HCT116 (cell line): ENCODE data around the gene OVAAL. TPM values are rescaled to one million over a fixed set of nuclear protein-coding genes. Genes with fewer than 3 reads are reported as not detected.

Source experiments
- ATAC-seq: fragments of 200-7000 bp; cut with Tn5 transposase; 2 replicates; pipeline ENCODE4 v1.9.1; 2020; ENCODE audit warnings: mild to moderate bottlenecking, moderate library complexity
- BruUV-seq: library from RNA; stranded (reverse); fragments of 400-500 nt; replicated peaks from 2 replicates; lab custom pipeline; 2021; lab: Mats Ljungman, UMichigan
- CTCF ChIA-PET: fragments of 300-600 bp; sonication (Branson Sonifier 250); formaldehyde crosslinking; loops from one replicate; lab custom pipeline; 2021; ENCODE audit warnings: antibody characterized with exemption; lab: Charles Lee
- POLR2A ChIA-PET: fragments of 300-600, 350-600 bp; sonication (Branson Sonifier 250); formaldehyde crosslinking; loops from one replicate; lab custom pipeline; 2021; ENCODE audit warnings: antibody characterized with exemption; lab: Charles Lee
- RAD21 ChIA-PET, 2 experiments: fragments of 300-600 bp; sonication (Branson Sonifier 250); formaldehyde crosslinking; loops; one replicate each; lab custom pipeline; 2023; ENCODE audit warnings: low total read pairs in 2 of 2; ENCODE audit not compliant: uncharacterized antibody in 2 of 2, unreplicated experiment in 2 of 2, low non-redundant PET in 1 of 2; lab: Charles Lee
- DNase-seq: peaks from one replicate; pipeline ENCODE4 v3.0.0-alpha.2; 2010; ENCODE audit warnings: low read depth, low spot score
- H2AFZ ChIP-seq: fragments of 200-600 bp; shearing (Covaris generic), sonication (generic); 2 replicates; pipeline ENCODE4 v1.6.1; 2017; ENCODE audit warnings: low read depth, mixed run types, mixed read lengths, antibody characterized with exemption, low read length; ENCODE audit not compliant: poor library complexity, severe bottlenecking
- H3K27ac ChIP-seq: 2 replicates; pipeline ENCODE4 v1.5.1; 2012; ENCODE audit warnings: low read depth, low read length
- H3K27me3 ChIP-seq: fragments of 200-600 bp; sonication (generic); 2 replicates; pipeline ENCODE4 v1.6.1; 2016; ENCODE audit warnings: mixed run types, low read length, mixed read lengths; ENCODE audit not compliant: insufficient read depth
- H3K36me3 ChIP-seq, 2 experiments: fragments of 200-500 bp in 1 of 2; fragments of 200-600 bp in 1 of 2; sonication (Bioruptor generic) in 1 of 2; sonication (generic) in 1 of 2; 2 replicates each; pipeline versions ENCODE4 v1.5.1 to v1.6.1; 2014 to 2016; ENCODE audit warnings: low read length in 2 of 2, inconsistent platforms in 1 of 2, mixed read lengths in 1 of 2, mixed run types in 1 of 2; ENCODE audit not compliant: insufficient read depth in 2 of 2, control insufficient read depth in 1 of 2
- H3K4me1 ChIP-seq, 2 experiments: fragments of 200-600 bp in 1 of 2; sonication (generic) in 1 of 2; 2 replicates each; pipeline versions ENCODE4 v1.5.1 to v1.6.1; 2012 to 2017; ENCODE audit warnings: low read length in 2 of 2, inconsistent platforms in 1 of 2, mild to moderate bottlenecking in 1 of 2, mixed read lengths in 1 of 2, mixed run types in 1 of 2, moderate library complexity in 1 of 2; ENCODE audit not compliant: insufficient read depth in 2 of 2, control insufficient read depth in 1 of 2
- H3K4me2 ChIP-seq: fragments of 200-600 bp; sonication (generic); 2 replicates; pipeline ENCODE4 v1.6.1; 2017; ENCODE audit warnings: mixed run types, low read length, mixed read lengths
- H3K4me3 ChIP-seq, 2 experiments: fragments of 200-600 bp in 1 of 2; sonication (generic) in 1 of 2; replicated peaks in 1 of 2; 2 replicates each; pipeline ENCODE4 v1.5.1; 2011 to 2016; ENCODE audit warnings: low read length in 2 of 2, control low read depth in 1 of 2, low read depth in 1 of 2, mild to moderate bottlenecking in 1 of 2, mixed read lengths in 1 of 2, mixed run types in 1 of 2
- H3K79me2 ChIP-seq: fragments of 200-600 bp; sonication (generic); 2 replicates; pipeline ENCODE4 v1.6.1; 2017; ENCODE audit warnings: mild to moderate bottlenecking, mixed run types, low read length, moderate library complexity, mixed read lengths; ENCODE audit not compliant: insufficient read depth
- H3K9ac ChIP-seq: fragments of 200-600 bp; sonication (generic); 2 replicates; pipeline ENCODE4 v1.6.1; 2016; ENCODE audit warnings: low read length, mixed read lengths
- H3K9me2 ChIP-seq: fragments of 200-600 bp; sonication (generic), shearing (Covaris generic); 2 replicates; pipeline ENCODE4 v1.6.1; 2017; ENCODE audit warnings: mixed run types, mild to moderate bottlenecking, moderate library complexity; ENCODE audit not compliant: insufficient read depth
- H3K9me3 ChIP-seq, 2 experiments: fragments of 200-500 bp in 1 of 2; fragments of 200-600 bp in 1 of 2; sonication (Bioruptor generic) in 1 of 2; sonication (generic) in 1 of 2; 2 replicates each; pipeline ENCODE4 v1.6.1; 2014 to 2017; ENCODE audit warnings: low read length in 2 of 2, mixed read lengths in 2 of 2, inconsistent platforms in 1 of 2, low read depth in 1 of 2, mild to moderate bottlenecking in 1 of 2, mixed run types in 1 of 2, moderate library complexity in 1 of 2; ENCODE audit not compliant: control insufficient read depth in 1 of 2, insufficient read depth in 1 of 2
- H4K20me1 ChIP-seq: fragments of 200-600 bp; sonication (generic), shearing (Covaris generic); 2 replicates; pipeline ENCODE4 v1.6.1; 2017; ENCODE audit warnings: mixed run types, mild to moderate bottlenecking, moderate library complexity; ENCODE audit not compliant: insufficient read depth
- CBX3 ChIP-seq: IDR thresholded peaks from 2 replicates; pipeline ENCODE4 v1.6.1; 2012; ENCODE audit warnings: low read depth
- CEBPB ChIP-seq: IDR thresholded peaks from 2 replicates; pipeline ENCODE4 v1.6.1; 2012; ENCODE audit warnings: low read depth
- EGR1 ChIP-seq: IDR thresholded peaks from 2 replicates; pipeline ENCODE4 v1.6.1; 2012; ENCODE audit warnings: low read depth
- ELF1 ChIP-seq: IDR thresholded peaks from 2 replicates; pipeline ENCODE4 v1.6.1; 2012; ENCODE audit warnings: low read depth, borderline replicate concordance
- EZH2 ChIP-seq: fragments of 200-600 bp; sonication (generic); IDR thresholded peaks from 2 replicates; pipeline ENCODE4 v1.6.1; 2017; ENCODE audit warnings: antibody characterized with exemption, mixed run types
- FOSL1 ChIP-seq: IDR thresholded peaks from 2 replicates; pipeline ENCODE4 v1.6.1; 2012; ENCODE audit warnings: low read depth
- JUND ChIP-seq: IDR thresholded peaks from 2 replicates; pipeline ENCODE4 v1.6.1; 2012
- POLR2A ChIP-seq: IDR thresholded peaks from 2 replicates; pipeline ENCODE4 v1.7.0; 2011; ENCODE audit warnings: borderline replicate concordance; ENCODE audit not compliant: insufficient read depth, insufficient read length; ENCODE audit errors: extremely low read depth
- POLR2AphosphoS5 ChIP-seq: IDR thresholded peaks from 2 replicates; pipeline ENCODE4 v1.6.1; 2011; ENCODE audit warnings: mild to moderate bottlenecking, low read depth, low read length, moderate library complexity
- TCF7L2 ChIP-seq: IDR thresholded peaks from 2 replicates; pipeline ENCODE4 v1.7.0; 2011; ENCODE audit warnings: borderline replicate concordance, inconsistent platforms; ENCODE audit not compliant: insufficient read depth, insufficient read length; ENCODE audit errors: extremely low read depth
- YY1 ChIP-seq: IDR thresholded peaks from 2 replicates; pipeline ENCODE4 v1.6.1; 2011; ENCODE audit warnings: low read length, low read depth, moderate library complexity, mild to moderate bottlenecking; ENCODE audit not compliant: insufficient replicate concordance; ENCODE audit errors: extremely low read depth
- ZFX ChIP-seq: fragments of 450-650 bp; IDR thresholded peaks from 2 replicates; pipeline ENCODE4 v1.6.1; 2017
- ZNF274 ChIP-seq: fragments of 200-500 bp; sonication (Bioruptor generic); IDR thresholded peaks from 2 replicates; pipeline ENCODE4 v1.6.1; 2014; ENCODE audit warnings: mild to moderate bottlenecking, low read depth, low read length, inconsistent platforms
- intact Hi-C: fragments of 100-400 bp; cut with micrococcal nuclease; formaldehyde crosslinking; loops from 2 replicates; pipeline ENCODE4 v1.10.0; 2022
- total RNA-seq: library from RNA; stranded (reverse); gene quantifications from one replicate; pipeline ENCODE4 v1.2.1, GENCODE V29; 2021; ENCODE audit not compliant: unreplicated experiment
- TF ChIP-seq, protein P1 (sequence below): IDR thresholded peaks from 2 replicates; pipeline ENCODE4 v1.6.1; 2012
- TF ChIP-seq, protein P2 (sequence below): IDR thresholded peaks from 2 replicates; pipeline ENCODE4 v1.6.1; 2012
- TF ChIP-seq, protein P3 (sequence below): IDR thresholded peaks from 2 replicates; pipeline ENCODE4 v1.6.1; 2011; ENCODE audit warnings: mild to moderate bottlenecking, low read length, moderate library complexity; ENCODE audit not compliant: insufficient replicate concordance; ENCODE audit errors: extremely low read depth

OVAAL gene
- total RNA-seq, 1 experiment from 2014 or later: not detected

DNA sequence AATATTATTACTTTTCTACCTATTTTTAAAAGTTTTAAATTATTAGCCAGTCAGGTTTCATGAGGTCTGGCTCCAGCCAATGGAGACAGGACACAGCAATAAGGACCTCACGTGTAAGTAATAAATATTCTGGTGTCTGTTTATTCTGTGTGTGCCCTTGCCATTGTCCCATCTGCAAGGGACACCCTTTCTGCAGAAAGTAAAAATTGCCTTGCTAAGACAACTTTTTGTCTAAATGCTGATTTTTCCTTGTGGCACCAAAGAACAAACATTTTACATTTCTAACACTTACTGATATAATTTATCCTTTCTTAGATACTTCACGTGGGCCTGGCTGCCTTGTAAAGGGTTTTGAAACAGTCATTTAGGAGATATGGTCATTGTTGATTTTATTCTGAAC lies 29.4 kb downstream of the OVAAL start:
- POLR2A ChIA-PET: no interaction called here
- no peak overlapping the region for H3K4me2 ChIP-seq
- H2AFZ ChIP-seq: no peak overlapping the region
- DNase-seq (no peak), ATAC-seq (no peak)
- no peaks in the 10 kb centered on the region for H3K36me3 ChIP-seq
- H3K27ac ChIP-seq: no peak overlapping the region
- CTCF ChIA-PET: no interaction called here
- H3K9me3 ChIP-seq: no peaks in the 10 kb centered on the region
- H3K4me3 ChIP-seq: no peak overlapping the region
- H4K20me1 ChIP-seq: no peaks in the 10 kb centered on the region
- BruUV-seq: no TSS peak
- TF ChIP-seq, protein P1, sequence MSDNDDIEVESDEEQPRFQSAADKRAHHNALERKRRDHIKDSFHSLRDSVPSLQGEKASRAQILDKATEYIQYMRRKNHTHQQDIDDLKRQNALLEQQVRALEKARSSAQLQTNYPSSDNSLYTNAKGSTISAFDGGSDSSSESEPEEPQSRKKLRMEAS: no peak
- TF ChIP-seq CBX3: peak; percentile 48; the same call in 1 of the 2 replicates
- H3K27me3 ChIP-seq: no peaks in the 10 kb centered on the region
- no peak overlapping the region for H3K9ac ChIP-seq
- RAD21 ChIA-PET: no interaction called here
- H3K4me1 ChIP-seq: peaks cover 0 to 3% of the 10 kb centered on the region in 2 experiments; a peak in 1 of 4 replicates
- no peaks in the 10 kb centered on the region for H3K79me2 ChIP-seq
- no peaks in the 10 kb centered on the region for H3K9me2 ChIP-seq
- intact Hi-C loops: no loop called here

DNA sequence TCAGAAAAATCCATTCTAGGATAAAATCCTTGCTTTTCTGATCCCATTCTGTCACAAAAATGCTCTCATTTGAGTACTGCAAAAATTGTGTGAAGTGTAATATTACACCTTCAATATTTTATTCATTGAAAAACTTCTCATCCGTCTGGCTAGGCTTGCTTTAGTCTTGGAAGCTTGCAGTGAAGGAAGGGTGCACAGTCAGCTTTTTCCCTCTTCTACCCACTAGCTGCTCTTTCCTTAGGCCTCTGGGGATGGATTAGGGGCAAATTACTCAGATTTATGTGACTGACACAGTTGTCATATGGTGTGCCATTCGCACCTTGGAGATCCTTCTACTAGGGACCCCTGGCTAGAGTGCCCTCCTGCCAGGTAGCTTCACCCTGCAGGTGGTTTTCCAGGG lies 32.1 kb downstream of the OVAAL start:
- Histone ChIP-seq H3K79me2 (no peaks in the 10 kb centered on the region), H2AFZ (no peak overlapping the region), H4K20me1 (no peaks in the 10 kb centered on the region), H3K9me2 (no peaks in the 10 kb centered on the region), H3K4me2 (no peak overlapping the region), H3K9me3 (no peaks in the 10 kb centered on the region), H3K9ac (no peak overlapping the region), H3K4me3 (no peak overlapping the region), H3K4me1 (peaks cover 0 to 3% of the 10 kb centered on the region in 2 experiments; a peak in 1 of 4 replicates), H3K27me3 (no peaks in the 10 kb centered on the region), H3K27ac (no peak overlapping the region), H3K36me3 (no peaks in the 10 kb centered on the region)
- ChIA-PET RAD21 (no interaction called here), POLR2A (no interaction called here), CTCF (no interaction called here)
- TF ChIP-seq EGR1 (no peak), ZNF274 (no peak), CEBPB (no peak), POLR2AphosphoS5 (no peak), JUND (no peak), YY1 (no peak), ELF1 (no peak), POLR2A (no peak), TCF7L2 (no peak), EZH2 (no peak), ZFX (no peak), FOSL1 (no peak)
- TF ChIP-seq, protein P1: no peak
- TF ChIP-seq, protein P2, sequence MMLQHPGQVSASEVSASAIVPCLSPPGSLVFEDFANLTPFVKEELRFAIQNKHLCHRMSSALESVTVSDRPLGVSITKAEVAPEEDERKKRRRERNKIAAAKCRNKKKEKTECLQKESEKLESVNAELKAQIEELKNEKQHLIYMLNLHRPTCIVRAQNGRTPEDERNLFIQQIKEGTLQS: no peak
- TF ChIP-seq, protein P3, sequence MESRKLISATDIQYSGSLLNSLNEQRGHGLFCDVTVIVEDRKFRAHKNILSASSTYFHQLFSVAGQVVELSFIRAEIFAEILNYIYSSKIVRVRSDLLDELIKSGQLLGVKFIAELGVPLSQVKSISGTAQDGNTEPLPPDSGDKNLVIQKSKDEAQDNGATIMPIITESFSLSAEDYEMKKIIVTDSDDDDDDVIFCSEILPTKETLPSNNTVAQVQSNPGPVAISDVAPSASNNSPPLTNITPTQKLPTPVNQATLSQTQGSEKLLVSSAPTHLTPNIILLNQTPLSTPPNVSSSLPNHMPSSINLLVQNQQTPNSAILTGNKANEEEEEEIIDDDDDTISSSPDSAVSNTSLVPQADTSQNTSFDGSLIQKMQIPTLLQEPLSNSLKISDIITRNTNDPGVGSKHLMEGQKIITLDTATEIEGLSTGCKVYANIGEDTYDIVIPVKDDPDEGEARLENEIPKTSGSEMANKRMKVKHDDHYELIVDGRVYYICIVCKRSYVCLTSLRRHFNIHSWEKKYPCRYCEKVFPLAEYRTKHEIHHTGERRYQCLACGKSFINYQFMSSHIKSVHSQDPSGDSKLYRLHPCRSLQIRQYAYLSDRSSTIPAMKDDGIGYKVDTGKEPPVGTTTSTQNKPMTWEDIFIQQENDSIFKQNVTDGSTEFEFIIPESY: no peak
- intact Hi-C loops: no loop called here
- no peak for DNase-seq
- ATAC-seq: no peak
- BruUV-seq: no TSS peak
